NCI-H146 treated with DMSO at 0.1 percent for 48 hours (cell line): ENCODE measurements around the gene PPP2R2C.

ENCODE experiments used
- DNase-seq: peaks from one replicate; lab custom pipeline; 2025; ENCODE audit not compliant: unreplicated experiment; lab: John Stamatoyannopoulos, UW

Gene PPP2R2C

DNA sequence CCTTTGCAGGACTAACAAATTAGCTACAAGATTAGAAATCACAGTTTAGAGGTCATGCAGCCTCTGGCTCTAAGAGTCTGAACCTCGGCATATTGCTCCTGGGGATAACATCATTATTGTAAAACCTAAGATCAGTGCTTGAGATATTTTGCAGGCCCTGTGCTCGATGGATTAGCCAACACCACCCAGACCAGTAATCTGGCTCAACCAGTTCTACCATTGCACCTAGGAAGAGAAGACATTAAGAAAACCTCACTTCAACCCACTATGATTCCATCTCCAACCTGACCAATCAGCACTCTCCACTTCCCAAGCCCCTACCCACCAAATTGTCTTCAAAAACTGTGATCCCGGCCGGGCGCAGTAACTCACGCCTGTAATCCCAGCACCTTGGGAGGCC, 159.2 kb downstream of the PPP2R2C start:
- no peak for DNase-seq

DNA sequence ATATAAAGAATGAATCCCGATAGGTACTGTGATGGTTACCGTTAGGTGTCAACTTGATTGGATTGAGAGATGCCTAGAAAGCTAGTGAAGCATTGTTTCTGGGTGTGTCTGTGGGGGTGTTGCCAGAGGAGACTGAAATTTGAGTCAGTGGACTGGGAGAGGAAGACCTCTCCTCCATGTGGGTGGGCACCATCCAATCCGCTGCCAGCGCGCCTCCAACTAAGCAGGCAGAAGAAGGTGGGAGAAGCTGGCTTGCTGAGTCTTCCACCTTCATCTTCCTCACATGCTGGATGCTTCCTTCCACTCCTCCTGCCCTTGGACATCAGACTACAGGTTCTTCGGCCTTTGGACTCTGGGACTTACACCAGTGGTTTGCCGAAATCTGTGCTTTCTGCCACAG, 162.6 kb downstream of the PPP2R2C start:
- DNase-seq: no peak

DNA sequence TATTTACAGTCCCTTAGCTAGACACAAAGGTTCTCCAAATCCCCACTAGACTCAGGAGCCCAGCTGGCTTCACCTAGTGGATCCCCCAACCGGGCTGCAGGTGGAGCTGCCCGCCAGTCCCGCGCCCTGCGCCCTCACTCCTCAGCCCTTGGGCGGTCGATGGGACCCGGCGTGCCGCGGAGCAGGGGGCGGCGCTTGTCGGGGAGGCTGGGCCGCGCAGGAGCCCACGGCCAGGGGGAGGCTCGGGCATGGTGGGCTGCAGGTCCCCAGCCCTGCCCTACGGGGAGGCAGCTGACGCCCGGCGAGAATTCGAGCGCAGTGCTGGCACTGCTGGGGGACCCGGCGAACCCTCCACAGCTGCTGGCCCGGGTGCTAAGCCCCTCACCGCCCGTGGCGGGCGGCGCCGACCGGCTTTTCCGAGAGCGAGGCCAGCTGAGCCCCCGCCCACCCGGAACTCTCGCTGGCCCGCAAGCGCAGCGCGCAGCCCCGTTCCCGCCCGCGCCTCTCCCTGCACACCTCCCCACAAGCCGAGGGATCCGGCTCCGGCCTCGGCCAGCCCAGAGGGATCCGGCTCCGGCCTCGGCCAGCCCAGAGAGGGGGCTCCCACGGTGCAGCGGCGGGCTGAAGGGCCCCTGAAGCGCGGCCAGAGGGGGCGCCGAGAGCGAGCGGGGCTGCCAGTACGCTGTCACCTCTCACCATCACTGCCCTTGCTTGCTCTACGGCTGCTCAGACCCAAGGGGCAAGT, 163.3 kb downstream of the PPP2R2C start:
- peak; percentile 46 for DNase-seq

DNA sequence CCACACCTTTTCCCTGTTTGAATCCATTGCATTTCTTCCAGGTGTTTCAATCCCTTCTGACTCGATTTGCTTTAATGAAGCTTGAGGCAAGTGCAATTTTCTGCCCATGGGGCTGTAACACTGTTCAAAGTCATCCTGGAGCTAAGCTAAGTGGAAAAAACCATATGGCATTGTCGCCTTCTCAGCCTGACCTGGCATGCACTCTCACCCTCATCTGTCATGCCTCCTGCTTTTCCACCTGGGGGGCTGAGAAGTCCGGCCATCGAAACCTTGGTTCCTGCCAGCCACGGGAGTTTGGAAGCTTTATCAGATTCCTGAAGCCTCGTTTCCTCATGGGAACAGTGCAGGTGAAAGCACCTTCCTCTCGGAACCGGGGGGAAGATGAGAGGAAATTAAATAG, 164.5 kb downstream of the PPP2R2C start:
- no peak for DNase-seq

DNA sequence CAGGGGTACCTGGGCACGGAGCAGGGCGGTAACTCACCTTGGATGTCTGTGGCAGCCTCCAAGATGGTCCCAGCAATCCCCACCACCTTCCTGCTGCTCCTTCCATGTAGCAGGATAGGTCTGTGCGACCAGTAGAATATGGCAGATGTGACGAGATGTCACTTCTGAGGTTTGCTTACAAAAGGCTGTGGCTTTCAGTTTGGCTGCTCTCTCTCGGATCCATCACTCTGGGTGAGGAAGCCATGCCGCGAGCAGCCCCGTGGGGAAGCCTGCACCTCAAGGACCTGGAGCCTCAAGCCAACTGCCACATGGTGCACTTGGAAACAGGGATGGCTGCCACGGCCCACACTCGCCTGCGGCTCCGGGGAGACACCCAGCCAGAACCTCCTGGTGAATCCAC, 165.2 kb downstream of the PPP2R2C start:
- DNase-seq: no peak

DNA sequence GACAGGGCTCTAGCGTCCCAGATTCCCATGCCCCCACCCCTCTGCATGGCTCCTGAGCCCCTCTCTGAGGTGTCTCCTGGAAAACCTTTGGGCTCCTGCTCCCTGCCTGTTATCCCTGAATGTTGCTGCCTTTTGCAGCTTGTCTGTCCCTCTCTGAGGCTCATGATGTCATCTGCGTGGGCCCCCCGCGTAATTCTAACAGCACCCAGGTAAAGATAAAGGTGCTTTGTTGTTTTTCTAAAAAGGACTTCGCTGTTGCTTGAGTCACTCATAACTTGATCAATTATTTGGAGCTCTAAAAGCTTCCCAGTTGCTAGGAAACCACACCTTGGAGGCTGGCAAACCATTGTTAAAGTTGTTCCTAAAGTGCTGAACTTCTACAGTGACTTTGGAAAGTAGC, 166.1 kb downstream of the PPP2R2C start:
- DNase-seq: no peak

DNA sequence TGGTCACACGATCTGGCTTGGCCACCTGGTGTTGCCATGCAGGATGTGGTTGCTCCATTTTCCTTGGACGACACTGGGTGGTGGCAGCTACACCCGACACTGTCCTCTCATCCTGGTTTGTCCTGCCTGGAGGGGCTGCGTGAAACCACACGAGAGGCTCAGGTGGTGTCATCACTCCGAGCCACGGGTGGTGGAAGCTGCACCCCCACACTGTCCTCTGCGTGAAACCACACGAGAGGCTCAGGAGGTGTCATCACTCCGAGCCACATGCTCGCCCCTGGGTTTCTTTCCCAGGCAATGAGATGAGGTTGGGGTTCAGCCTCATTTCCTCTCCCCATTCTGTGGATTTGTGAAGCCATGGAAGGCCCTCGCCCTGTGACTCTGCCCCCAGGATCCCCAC, 168.5 kb downstream of the PPP2R2C start:
- no peak for DNase-seq

DNA sequence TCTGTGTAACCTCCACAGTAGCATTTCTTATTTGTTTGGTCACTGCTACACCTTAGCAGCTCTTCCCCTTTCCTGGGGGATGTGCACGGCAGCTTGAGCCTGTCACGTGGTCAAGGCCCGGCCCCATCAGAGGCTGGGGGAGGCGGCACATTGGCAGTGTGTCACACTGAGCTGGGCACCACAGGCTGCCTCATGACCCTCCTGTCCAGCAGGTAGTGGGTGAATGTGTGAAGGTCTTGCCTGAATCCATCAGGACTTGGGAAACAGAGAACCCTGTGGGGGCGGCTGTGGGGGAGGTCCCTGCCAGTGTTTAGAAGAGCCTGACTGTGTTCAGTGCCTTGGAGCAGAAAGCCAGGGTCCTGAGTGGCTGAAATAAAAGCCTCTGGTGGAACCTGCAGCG, 169.5 kb downstream of the PPP2R2C start:
- no peak for DNase-seq

DNA sequence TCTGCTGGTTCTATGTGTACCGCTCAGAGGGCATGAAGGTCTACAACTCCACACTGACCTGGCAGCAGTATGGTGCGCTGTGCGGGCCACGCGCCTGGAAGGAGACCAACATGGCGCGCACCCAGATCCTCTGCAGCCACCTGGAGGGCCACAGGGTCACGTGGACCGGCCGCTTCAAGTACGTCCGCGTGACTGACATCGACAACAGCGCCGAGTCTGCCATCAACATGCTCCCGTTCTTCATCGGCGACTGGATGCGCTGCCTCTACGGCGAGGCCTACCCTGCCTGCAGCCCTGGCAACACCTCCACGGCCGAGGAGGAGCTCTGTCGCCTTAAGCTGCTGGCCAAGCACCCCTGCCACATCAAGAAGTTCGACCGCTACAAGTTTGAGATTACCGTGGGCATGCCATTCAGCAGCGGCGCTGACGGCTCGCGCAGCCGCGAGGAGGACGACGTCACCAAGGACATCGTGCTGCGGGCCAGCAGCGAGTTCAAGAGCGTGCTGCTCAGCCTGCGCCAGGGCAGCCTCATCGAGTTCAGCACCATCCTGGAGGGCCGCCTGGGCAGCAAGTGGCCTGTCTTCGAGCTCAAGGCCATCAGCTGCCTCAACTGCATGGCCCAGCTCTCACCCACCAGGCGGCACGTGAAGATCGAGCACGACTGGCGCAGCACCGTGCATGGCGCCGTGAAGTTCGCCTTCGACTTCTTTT, 170.5 kb downstream of the PPP2R2C start:
- no peak for DNase-seq

DNA sequence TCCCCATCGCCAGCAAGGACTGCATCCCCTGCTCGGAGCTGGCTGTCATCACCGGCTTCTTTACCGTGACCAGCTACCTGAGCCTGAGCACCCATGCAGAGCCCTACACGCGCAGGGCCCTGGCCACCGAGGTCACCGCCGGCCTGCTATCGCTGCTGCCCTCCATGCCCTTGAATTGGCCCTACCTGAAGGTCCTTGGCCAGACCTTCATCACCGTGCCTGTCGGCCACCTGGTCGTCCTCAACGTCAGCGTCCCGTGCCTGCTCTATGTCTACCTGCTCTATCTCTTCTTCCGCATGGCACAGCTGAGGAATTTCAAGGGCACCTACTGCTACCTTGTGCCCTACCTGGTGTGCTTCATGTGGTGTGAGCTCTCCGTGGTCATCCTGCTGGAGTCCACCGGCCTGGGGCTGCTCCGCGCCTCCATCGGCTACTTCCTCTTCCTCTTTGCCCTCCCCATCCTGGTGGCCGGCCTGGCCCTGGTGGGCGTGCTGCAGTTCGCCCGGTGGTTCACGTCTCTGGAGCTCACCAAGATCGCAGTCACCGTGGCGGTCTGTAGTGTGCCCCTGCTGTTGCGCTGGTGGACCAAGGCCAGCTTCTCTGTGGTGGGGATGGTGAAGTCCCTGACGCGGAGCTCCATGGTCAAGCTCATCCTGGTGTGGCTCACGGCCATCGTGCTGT, 171.2 kb downstream of the PPP2R2C start:
- no peak for DNase-seq

DNA sequence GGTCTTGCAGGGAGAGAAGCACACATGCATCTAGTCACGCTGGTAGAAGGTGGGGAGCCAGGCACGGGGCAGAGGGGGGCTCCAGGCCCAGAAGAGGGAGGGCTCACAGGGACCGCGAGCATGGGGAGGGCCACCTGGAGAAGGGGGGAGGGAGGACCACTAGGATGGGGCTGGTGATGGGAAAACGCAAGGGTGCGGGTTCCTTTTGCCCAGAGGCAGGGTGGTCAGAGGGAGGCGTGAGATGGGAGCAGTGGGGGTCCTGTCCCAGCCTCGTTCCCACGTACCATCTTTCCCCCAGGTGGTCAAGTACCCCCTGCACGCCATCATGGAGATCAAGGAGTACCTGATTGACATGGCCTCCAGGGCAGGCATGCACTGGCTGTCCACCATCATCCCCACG, 172.1 kb downstream of the PPP2R2C start:
- DNase-seq: no peak

DNA sequence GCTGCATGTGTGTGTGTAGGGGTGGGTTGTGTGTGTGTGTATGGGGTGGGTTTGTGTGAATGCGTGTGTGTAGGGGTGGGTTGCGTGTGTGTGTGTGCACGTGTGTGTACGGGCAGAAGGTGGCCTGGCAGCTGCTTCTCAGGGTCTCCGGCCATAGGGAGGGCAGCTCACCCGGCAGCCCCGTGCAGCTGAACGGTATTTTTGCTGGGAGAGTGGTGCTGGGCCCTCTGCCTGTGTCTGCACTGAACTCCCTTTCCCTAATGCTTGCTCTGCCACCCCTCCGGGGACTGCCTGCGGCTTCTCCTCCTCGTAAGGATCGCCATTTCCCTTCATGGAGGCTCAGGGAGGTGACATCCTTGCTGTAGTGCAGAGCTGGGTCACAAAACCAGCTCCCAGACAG, 172.5 kb downstream of the PPP2R2C start:
- no peak for DNase-seq

DNA sequence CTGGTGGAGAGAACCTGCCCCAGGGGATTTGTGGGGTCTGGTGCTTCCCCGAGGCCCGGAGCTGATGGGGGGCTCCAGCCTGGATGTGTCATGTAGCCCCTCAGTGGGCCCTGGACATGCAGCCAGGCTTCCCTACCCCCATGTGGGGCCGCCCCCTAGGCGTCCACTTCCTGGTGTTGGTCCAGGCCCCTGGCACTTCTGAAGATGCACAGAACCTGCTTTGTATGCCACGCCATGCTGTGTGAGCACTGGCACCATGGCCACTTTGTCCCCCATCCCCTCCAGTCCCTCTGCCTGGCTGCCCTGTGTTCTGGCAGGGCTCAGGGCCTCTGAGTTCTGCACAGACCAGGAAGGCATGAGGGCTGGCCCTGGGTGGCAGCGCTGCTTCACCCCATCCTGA, 173.6 kb downstream of the PPP2R2C start:
- no peak for DNase-seq

DNA sequence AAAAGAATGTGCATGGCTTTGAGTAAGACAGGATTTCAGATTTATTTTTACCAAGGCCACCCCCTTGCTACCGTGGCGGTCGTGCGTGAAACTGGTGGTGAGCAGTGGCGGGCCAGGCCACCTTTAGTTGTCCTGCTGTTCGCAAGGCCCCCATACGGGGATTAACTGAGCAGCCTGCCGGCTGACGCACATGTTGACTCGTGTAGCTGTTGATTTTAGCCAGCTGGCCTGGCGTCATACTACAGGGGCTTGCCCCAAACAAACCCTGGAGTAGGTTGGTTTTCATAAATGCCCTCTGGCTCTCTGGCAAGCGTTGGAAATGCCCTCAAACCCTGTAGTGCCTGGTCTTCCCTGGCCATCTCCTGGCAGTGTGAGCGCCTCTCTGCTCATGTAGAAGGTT, 174.4 kb downstream of the PPP2R2C start:
- DNase-seq: no peak

DNA sequence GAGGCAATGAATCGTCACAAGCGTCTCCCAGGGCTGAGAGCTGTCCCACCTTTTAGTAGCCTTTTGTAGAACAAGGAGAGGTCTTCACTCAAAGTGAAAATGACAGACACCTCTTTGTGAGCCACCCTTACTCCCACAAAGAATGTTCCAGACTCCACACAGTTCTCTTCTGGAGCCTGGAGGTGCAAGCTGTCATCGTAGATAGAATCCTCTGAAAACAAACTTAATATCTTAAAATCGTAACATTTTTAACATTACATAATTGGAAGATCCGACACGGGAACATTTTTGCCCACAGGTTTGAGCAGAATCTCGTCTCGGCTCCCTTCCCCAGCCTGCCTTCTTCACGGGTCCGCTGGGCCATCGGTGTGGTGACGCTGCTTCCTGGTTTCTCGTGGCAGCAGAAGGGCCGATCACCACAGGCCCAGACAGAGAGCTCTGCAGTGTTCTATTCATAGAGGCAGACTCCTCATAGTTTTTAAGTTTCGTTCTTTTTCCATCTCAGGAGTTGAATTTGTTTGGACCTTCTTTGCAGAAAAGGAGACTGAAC, 175.1 kb downstream of the PPP2R2C start:
- DNase-seq: no peak

DNA sequence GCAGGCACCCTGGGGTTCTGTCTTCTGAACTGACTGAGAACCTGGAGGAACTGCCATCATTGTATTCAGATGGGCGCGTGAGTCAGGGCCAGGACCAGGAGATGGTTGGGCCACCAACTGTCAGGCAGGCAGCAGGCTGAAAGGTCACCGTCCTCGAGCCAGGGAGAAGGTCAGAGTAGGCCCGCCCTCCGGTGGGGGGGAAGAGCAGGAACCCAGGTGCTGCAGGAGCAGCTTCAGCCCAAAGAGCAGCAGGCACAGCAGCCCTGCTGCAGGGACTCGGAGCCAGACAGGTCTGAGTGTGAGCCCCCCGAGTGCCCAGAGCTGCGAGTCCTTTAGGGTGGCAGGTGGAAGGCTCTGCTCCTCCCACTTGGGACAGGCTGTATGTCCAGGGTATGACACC, 176.4 kb downstream of the PPP2R2C start:
- no peak for DNase-seq

DNA sequence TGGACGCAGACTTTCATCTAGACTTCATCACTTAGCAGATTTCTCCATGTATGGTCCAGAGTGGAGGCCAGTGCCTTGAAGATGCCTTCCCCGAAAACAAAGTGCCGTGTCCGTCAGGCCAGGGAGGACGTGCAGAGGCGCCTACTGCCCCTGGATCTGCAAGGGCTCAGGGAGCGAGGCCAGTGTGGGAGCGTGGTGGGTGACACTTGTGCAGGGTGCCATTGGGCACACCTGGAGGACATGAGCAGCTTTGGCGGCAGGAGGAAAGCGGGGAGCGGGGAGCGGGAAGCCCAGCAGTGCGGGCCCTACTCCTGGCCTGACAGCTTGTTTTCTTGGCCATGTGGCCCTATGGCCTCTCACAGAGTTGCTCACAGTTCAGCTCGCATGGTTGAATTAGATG, 176.9 kb downstream of the PPP2R2C start:
- DNase-seq: no peak

DNA sequence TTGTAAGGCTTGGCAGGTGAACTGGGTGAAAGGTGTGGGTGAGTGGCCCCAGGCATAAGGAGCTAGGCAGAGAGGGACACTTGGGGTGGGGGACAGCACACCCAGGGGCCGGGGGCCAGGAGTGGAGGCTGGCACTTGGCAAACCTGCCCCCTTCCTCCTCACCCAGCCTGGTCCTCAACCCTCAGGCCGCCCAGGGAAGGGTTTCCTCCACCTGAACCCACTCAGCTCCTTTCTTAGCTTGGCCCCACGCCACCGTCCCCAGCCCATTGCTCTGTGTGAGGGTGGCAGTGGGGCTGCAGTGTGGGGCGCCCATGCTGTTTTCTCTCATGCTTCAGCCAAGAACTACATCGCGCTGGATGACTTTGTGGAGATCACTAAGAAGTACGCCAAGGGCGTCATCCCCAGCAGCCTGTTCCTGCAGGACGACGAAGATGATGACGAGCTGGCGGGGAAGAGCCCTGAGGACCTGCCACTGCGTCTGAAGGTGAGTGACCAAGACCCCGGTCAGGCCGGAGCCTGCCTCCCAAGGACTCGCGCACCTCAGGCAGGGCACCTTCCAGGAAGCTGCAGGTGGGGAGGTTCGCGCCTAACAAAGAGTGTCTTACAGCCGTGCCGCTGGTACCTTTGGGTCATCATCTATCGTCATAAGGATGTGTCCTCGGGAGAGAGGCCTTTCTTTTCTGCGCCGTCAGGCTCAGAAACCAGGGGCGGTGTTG, 177.6 kb downstream of the PPP2R2C start:
- DNase-seq: no peak

DNA sequence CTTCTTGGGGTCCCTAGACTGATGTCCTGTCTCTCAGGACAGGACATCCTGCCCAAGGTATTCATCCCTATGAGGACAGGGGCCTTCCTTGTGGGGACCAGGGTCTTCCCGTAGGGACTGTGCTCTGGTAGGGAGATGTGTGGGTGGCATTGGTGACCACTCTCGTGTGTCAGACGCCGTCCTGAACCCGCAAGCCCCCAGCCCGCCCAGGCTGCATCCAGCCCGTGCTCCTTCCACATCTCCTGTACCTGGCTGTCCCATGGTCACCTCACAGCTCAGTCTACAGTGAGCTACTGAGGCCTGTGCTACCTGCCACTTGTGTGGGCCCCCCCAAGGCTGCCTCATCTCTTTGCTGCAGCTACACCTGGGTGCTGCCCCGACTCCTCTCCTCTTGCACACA, 178.8 kb downstream of the PPP2R2C start:
- no peak for DNase-seq

DNA sequence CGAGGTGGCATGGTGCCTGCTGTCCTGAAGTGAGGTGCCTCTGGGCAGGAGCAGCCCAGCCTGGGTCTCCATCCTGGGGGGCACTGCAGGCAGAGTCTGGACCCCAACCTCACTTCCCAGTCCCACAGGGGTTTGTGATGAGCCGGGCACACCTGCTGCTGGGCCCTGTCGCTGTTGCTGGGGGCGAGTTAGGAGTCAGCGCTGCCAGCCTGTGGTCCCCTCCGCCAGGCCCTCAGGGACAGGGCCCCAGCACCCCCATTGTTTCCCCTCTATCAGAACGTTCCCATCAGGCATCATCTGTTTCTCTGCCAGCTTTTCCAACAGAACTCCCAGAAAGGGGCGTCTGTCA, 179.3 kb downstream of the PPP2R2C start:
- no peak for DNase-seq

DNA sequence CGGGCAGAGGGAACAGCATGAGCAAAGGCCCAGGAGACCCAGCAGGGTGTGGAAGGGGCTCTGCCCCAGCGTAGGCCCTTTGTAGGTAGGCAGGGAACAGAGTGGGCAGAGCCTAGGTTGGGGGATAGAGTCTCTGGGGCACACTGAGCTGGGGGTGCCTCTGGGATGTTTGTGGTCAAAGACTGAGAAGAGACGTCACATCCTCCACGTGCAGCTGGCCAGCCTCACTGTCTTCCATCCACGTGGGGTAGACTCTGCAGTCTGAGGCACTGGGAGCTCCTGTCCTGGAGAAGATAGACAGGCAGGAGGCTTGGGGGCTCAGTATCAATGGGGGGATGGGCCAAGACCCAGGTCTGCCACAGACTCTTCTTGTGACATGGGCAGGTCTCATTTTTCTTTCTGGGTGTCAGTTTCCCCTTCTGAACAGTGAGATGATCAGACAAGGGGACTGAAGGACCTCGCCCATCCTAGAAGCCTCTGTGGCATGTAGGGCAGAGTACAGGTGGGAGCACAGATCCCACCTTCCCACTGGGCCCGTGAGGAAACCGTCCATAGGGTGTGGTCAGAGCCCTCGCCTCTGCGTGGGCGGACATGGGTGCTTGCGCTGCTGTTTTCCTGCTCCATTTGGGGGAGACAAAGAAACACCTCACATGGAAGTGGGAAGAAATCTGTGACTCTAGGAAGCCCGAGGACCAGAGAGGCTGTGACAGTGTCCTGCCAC, 179.9 kb downstream of the PPP2R2C start:
- DNase-seq: no peak
